Measurements from ENCODE around the gene MITF. TPM values are rescaled to one million over a fixed set of nuclear protein-coding genes. Genes with fewer than 3 reads are reported as not detected.

MITF gene
- total RNA-seq, 1 donor from 2014 or later = 19.4 TPM

DNA sequence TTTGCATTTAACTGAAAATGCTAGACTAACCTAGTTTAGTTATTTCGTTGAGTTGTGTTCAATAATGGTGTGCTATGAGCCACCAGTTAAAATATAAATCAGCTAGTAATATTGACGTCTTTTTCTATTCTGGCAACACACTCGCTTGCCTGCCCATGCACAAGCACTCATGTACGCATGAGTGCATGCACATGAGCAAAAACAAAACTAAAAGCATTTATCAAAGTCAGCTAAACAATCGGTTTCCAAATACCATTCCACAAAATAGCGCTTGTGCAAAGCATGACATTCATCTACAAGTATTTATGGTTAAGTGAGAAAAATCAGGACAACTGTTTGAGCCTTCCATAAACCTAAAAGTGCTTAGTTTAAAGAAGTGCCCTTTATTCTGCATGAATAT, 247.2 kb downstream of the MITF start:
- no peak for TF ChIP-seq CTCF (IDR thresholded peaks at IDR 0.05; ENCODE audit: unreplicated experiment)
- Mint-ChIP-seq H3K27ac (no peak overlapping the region), H3K9me3 (ENCODE audit: low read depth) (peaks cover 6% of the 10 kb centered on the region), H3K4me1 (ENCODE audit: low read depth) (peaks cover 11% of the 10 kb centered on the region), H3K36me3 (ENCODE audit: insufficient read depth) (no peaks in the 10 kb centered on the region), H3K4me3 (ENCODE audit: low read depth) (no peak overlapping the region), H3K27me3 (no peaks in the 10 kb centered on the region)
- no peak for DNase-seq (ENCODE audit: low spot score, unreplicated experiment)

- Mint-ChIP-seq H3K4me3 (ENCODE audit: low read depth) (no peak overlapping the region), H3K9me3 (ENCODE audit: low read depth) (peaks cover 3% of the 10 kb centered on the region), H3K4me1 (ENCODE audit: low read depth) (peaks cover 7% of the 10 kb centered on the region), H3K36me3 (ENCODE audit: insufficient read depth) (no peaks in the 10 kb centered on the region), H3K27ac (no peak overlapping the region), H3K27me3 (no peaks in the 10 kb centered on the region)
- no peak for TF ChIP-seq CTCF (IDR thresholded peaks at IDR 0.05; ENCODE audit: unreplicated experiment)
- no peak for DNase-seq (ENCODE audit: low spot score, unreplicated experiment)
Observed at GRCh38 chr3:69987833-69988232, 248.6 kb downstream of the MITF start.

DNA sequence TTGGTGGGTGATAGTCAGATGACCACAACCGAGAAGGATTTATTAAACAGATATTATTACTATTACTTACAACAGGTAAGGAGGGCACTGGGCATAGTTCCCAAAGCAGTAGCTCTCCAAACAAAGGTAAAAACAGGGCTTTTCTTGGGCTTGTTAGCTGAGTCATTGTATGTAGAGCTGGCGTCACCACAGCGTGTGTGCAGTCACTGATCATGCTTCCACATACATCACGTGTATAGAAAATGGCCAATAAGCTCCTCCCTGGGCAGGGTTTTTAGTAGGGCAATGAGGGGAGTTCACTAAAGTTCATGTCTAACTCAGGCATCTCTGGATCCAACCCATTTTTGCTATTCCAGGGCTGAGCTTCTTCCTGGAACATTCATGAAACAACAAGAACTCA, 254.5 kb downstream of the MITF start:
- no peaks in the 10 kb centered on the region for H3K36me3 Mint-ChIP-seq (ENCODE audit: insufficient read depth)
- peaks cover 4% of the 10 kb centered on the region for H3K4me1 Mint-ChIP-seq (ENCODE audit: low read depth)

GRCh38 chr3:69994919-69995318, 255.7 kb downstream of the MITF start:
- Mint-ChIP-seq H3K9me3 (ENCODE audit: low read depth) (no peaks in the 10 kb centered on the region), H3K27ac (no peak overlapping the region), H3K27me3 (no peaks in the 10 kb centered on the region), H3K36me3 (ENCODE audit: insufficient read depth) (no peaks in the 10 kb centered on the region), H3K4me3 (ENCODE audit: low read depth) (no peak overlapping the region), H3K4me1 (ENCODE audit: low read depth) (peaks cover 7% of the 10 kb centered on the region)
- no peak for DNase-seq (ENCODE audit: low spot score, unreplicated experiment)
- TF ChIP-seq CTCF (IDR thresholded peaks at IDR 0.05; ENCODE audit: unreplicated experiment) = no peak

More for the DNA sequence above, 254.5 kb downstream of the MITF start:
- peaks cover 3% of the 10 kb centered on the region for H3K9me3 Mint-ChIP-seq (ENCODE audit: low read depth)
- DNase-seq (ENCODE audit: low spot score, unreplicated experiment) = no peak
- TF ChIP-seq CTCF (IDR thresholded peaks at IDR 0.05; ENCODE audit: unreplicated experiment) = no peak
- no peak overlapping the region for H3K27ac Mint-ChIP-seq
- no peak overlapping the region for H3K4me3 Mint-ChIP-seq (ENCODE audit: low read depth)
- no peaks in the 10 kb centered on the region for H3K27me3 Mint-ChIP-seq

DNA sequence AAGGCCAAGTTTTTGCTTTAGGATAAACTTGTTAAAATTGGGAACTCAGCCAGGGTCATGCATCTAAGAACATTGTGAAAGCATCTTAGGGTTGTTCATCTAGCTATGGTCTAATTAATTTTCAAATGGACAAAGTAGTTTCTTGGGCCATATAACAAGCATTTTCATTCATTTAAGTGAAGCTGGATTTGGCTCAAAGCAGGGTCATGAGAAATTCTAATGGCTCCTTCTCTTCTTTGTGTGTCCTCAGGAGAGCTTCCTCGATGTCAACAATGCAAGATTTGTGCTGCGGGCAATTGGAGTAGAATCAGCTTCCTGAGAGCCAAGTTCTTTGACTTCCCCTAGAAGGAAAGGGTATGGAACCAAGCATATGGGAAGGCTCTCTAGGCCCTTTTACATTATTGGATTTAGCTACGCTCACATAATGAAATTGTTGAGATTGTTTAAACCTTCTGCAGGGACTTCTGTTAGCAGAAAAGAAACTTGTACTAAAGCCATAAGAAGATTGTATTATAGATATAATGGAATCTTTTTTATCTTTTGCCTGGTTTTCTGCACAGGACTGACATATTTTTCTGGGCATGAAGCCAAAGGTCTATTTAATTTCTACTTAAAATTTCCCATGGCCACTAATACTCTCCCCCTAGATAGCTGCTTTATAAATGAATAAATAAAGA, 258.5 kb downstream of the MITF start:
- no peak for DNase-seq (ENCODE audit: low spot score, unreplicated experiment)
- peaks cover 2% of the 10 kb centered on the region for H3K9me3 Mint-ChIP-seq (ENCODE audit: low read depth)
- H3K27ac Mint-ChIP-seq = no peak overlapping the region
- TF ChIP-seq CTCF (IDR thresholded peaks at IDR 0.05; ENCODE audit: unreplicated experiment) = no peak
- H3K4me3 Mint-ChIP-seq (ENCODE audit: low read depth) = no peak overlapping the region
- H3K36me3 Mint-ChIP-seq (ENCODE audit: insufficient read depth) = peaks cover 2% of the 10 kb centered on the region
- H3K27me3 Mint-ChIP-seq = no peaks in the 10 kb centered on the region
- H3K4me1 Mint-ChIP-seq (ENCODE audit: low read depth) = peaks cover 10% of the 10 kb centered on the region

Measured in progenitor cell of endocrine pancreas (in vitro differentiated cells).